K562 (cell line): ENCODE measurements around the gene URB2. TPM values are rescaled to one million over a fixed set of nuclear protein-coding genes. Genes with fewer than 3 reads are reported as not detected.

Source experiments
- ATAC-seq: fragments of 200-7000 bp; cut with Tn5 transposase; 3 replicates; pipeline ENCODE4 v1.9.1; 2020; ENCODE audit warnings: moderate library complexity
- BruUV-seq: library from RNA; stranded (reverse); fragments of 400-500 nt; replicated peaks from 2 replicates; lab custom pipeline; 2021; lab: Mats Ljungman, UMichigan
- CTCF ChIA-PET: fragments of 300-600 bp; formaldehyde crosslinking; extraction: SDS; loops from one replicate; lab custom pipeline; 2021; ENCODE audit warnings: low intra/inter-chr PET ratio; lab: Yijun Ruan, JAX
- POLR2A ChIA-PET: fragments of 300-600, 350-650 bp; sonication (Branson Sonifier 250); formaldehyde crosslinking; extraction: SDS; loops from one replicate; lab custom pipeline; 2021; ENCODE audit warnings: antibody characterized with exemption, inconsistent platforms; lab: Yijun Ruan, JAX
- DNase-seq, 4 experiments: peaks; one replicate each; pipeline versions ENCODE4 v3.0.0 to v3.0.0-alpha.2; 2011 to 2018; ENCODE audit warnings: low spot score in 3 of 4, mixed read lengths in 3 of 4; ENCODE audit errors: extremely low read depth in 1 of 4
- FAIRE-seq: peaks from 2 replicates; lab custom pipeline; 2011; peaks lifted over from hg19 to GRCh38; lab: Jason Lieb, UNC
- H2AFZ ChIP-seq: 2 replicates; pipeline ENCODE4 v1.6.0; 2011; ENCODE audit warnings: low read depth, low read length, control low read depth, inconsistent platforms
- H3K27ac ChIP-seq: fragments of 200-600 bp; 3 replicates; pipeline ENCODE4 v1.8.0; 2011; ENCODE audit warnings: low read depth, mild to moderate bottlenecking, control low read depth, inconsistent platforms, low read length, moderate library complexity, mixed read lengths; ENCODE audit errors: extremely low read depth
- H3K27me3 ChIP-seq, 2 experiments: fragments of 300-600 bp in 1 of 2; 2 replicates in 1 of 2; 3 replicates in 1 of 2; pipeline versions ENCODE4 v1.6.0 to v1.8.0; 2011; ENCODE audit warnings: inconsistent platforms in 2 of 2, low read length in 2 of 2, mild to moderate bottlenecking in 1 of 2, mixed read lengths in 1 of 2, moderate library complexity in 1 of 2; ENCODE audit not compliant: control insufficient read depth in 2 of 2, insufficient read depth in 2 of 2
- H3K36me3 ChIP-seq: fragments of 300-600 bp; 3 replicates; pipeline ENCODE4 v1.8.0; 2011; ENCODE audit warnings: mild to moderate bottlenecking, low read length, inconsistent platforms; ENCODE audit not compliant: control insufficient read depth, insufficient read depth
- H3K4me1 ChIP-seq, 2 experiments: fragments of 200-600 bp in 1 of 2; replicated peaks in 1 of 2; 2 replicates in 1 of 2; 3 replicates in 1 of 2; pipeline versions ENCODE4 v1.5.1 to v1.8.0; 2011; ENCODE audit warnings: inconsistent platforms in 2 of 2, low read length in 2 of 2, mild to moderate bottlenecking in 1 of 2, mixed read lengths in 1 of 2, moderate library complexity in 1 of 2; ENCODE audit not compliant: control insufficient read depth in 2 of 2, insufficient read depth in 2 of 2
- H3K4me2 ChIP-seq: 2 replicates; pipeline ENCODE4 v1.6.1; 2011; ENCODE audit warnings: low read length, control low read depth, inconsistent platforms, mixed read lengths; ENCODE audit not compliant: insufficient read depth
- H3K4me3 ChIP-seq: fragments of 200-600 bp; sonication (generic), shearing (Covaris generic); 2 replicates; pipeline ENCODE4 v1.5.1; 2016; ENCODE audit warnings: control low read depth, inconsistent platforms
- H3K79me2 ChIP-seq: fragments of 200-600 bp; 3 replicates; pipeline ENCODE4 v1.8.0; 2011; ENCODE audit warnings: low read length, inconsistent platforms; ENCODE audit not compliant: control insufficient read depth, insufficient read depth
- H3K9ac ChIP-seq, 2 experiments: 2 replicates each; pipeline versions ENCODE4 v1.6.0 to v1.6.1; 2011; ENCODE audit warnings: low read depth in 2 of 2, low read length in 2 of 2, control low read depth in 1 of 2, inconsistent platforms in 1 of 2, mild to moderate bottlenecking in 1 of 2, mixed read lengths in 1 of 2; ENCODE audit not compliant: insufficient read depth in 1 of 2
- H3K9me1 ChIP-seq: one replicate; pipeline ENCODE4 v1.6.0; 2011; ENCODE audit warnings: inconsistent platforms, mild to moderate bottlenecking, low read length, moderate library complexity; ENCODE audit not compliant: control insufficient read depth, insufficient read depth
- H3K9me3 ChIP-seq: replicated peaks from 2 replicates; pipeline ENCODE4 v1.5.1; 2011; ENCODE audit warnings: low read depth, low read length, inconsistent platforms; ENCODE audit not compliant: control insufficient read depth, insufficient read depth
- H4K20me1 ChIP-seq: replicated peaks from 2 replicates; pipeline ENCODE4 v1.6.1; 2011; ENCODE audit warnings: low read length, inconsistent platforms, mixed read lengths; ENCODE audit not compliant: control insufficient read depth, insufficient read depth
- BDP1 ChIP-seq: IDR thresholded peaks from 3 replicates; pipeline ENCODE4 v1.6.1; 2011; ENCODE audit not compliant: insufficient read length, insufficient read depth
- ELF2 ChIP-seq: fragments of 250-450 bp; sonication (Bioruptor Pico); IDR thresholded peaks from 2 replicates; pipeline ENCODE4 v1.5.0; 2021; ENCODE audit warnings: mild to moderate bottlenecking
- MEF2A ChIP-seq: IDR thresholded peaks from 2 replicates; pipeline ENCODE4 v1.6.1; 2011; ENCODE audit warnings: low read depth, mild to moderate bottlenecking, low read length, moderate library complexity; ENCODE audit not compliant: control insufficient read depth
- PPARD ChIP-seq: fragments of 250-450 bp; sonication (Bioruptor Pico); IDR thresholded peaks from 2 replicates; pipeline ENCODE4 v1.8.0; 2022; ENCODE audit warnings: inconsistent platforms, mild to moderate bottlenecking, moderate library complexity
- WGBS: fragments of 100-300 bp; shearing (Covaris generic); methylation state at CpG from one replicate; pipeline ENCODE4 v1.1.6; 2016; ENCODE audit warnings: low coverage, mixed read lengths; ENCODE audit not compliant: insufficient coverage; ENCODE audit errors: missing lambda C conversion rate; 5-methylcytosine and 5-hydroxymethylcytosine counted together
- in situ Hi-C: fragments of 300-500 bp; cut with MboI; formaldehyde crosslinking; loops from 4 replicates; pipeline ENCODE4 v1.15.0; 2018; ENCODE audit warnings: inconsistent platforms, mixed read lengths
- intact Hi-C: fragments of 100-400 bp; cut with micrococcal nuclease; formaldehyde crosslinking; loops from 2 replicates; pipeline ENCODE4 v1.14.2; 2022
- polyA plus RNA-seq, 8 experiments: library from polyadenylated mRNA; depleted of rRNA in 4 of 8; stranded (reverse) in 5 of 8; unstranded in 3 of 8; fragments of >200 nt; fragmentation: Nextera tagmentation in 2 of 8; fragmentation: Illumina TruSeq in 1 of 8; extraction: Ambion mirVana in 2 of 8; extraction: Trizol in 1 of 8; gene quantifications; 2 replicates each; pipeline versions ENCODE4 v1.2.1 to v1.2.3, GENCODE V29; 2011 to 2014; ENCODE audit warnings: inconsistent platforms in 1 of 8, missing spikeins in 1 of 8
- total RNA-seq, 7 experiments: library from RNA; depleted of rRNA in 6 of 7; stranded (reverse); fragments of >200 nt in 6 of 7; fragmentation: Illumina TruSeq in 2 of 7; extraction: Trizol in 2 of 7; gene quantifications; 2 replicates each; pipeline versions ENCODE4 v1.2.1 to v1.2.3, GENCODE V29; 2011 to 2021; ENCODE audit warnings: low replicate concordance in 1 of 7
- TF ChIP-seq, protein P1 (sequence below): sonication (generic); formaldehyde crosslinking; IDR thresholded peaks from 2 replicates; pipeline ENCODE4 v1.8.0; 2023; ENCODE audit warnings: missing genetic modification reagents, mild to moderate bottlenecking, borderline replicate concordance
- TF ChIP-seq, protein P2 (sequence below), 2 experiments: fragments of 450-650 bp; formaldehyde crosslinking in 1 of 2; IDR thresholded peaks; 2 replicates each; pipeline versions ENCODE4 v1.4.0 to v1.6.1; 2014 to 2020; ENCODE audit warnings: mild to moderate bottlenecking in 2 of 2, borderline replicate concordance in 1 of 2, low read depth in 1 of 2
- TF ChIP-seq, protein P3 (sequence below): fragments of 450-650 bp; IDR thresholded peaks from 2 replicates; pipeline ENCODE4 v1.6.1; 2016; ENCODE audit warnings: low read depth, mild to moderate bottlenecking, moderate library complexity

Gene URB2
- total and polyA plus RNA-seq, 9 of the 15 experiments (the other 6 are each of a cell fraction or from before 2014, with no cell fraction given), result 2.8 to 28.3 (median 19.0) TPM

DNA sequence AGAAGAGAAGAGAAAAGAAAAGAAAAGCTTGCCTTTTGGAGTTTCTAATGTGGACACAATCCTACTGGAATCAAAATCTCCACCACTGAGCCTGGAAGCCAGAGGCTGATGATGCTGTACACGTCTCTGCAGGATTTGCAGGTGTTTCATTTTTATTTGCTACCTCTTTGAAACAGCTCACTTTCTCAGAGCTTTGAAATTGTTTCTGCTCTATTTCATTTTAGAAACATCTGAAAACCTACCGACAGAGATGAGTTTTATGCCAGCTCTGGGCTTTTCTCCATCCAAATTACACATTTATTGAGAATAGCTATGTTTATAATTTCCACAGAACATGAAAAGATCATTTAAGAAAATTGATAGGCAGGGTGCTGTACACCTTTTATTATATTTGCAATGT lies 46.2 kb downstream of the URB2 start:
- H3K27ac ChIP-seq, result no peak overlapping the region
- no peaks in the 10 kb centered on the region for H4K20me1 ChIP-seq
- ChIA-PET POLR2A (interaction anchor here (1.4 to 2.0 kb wide), 2 partner anchors 14 to 44 kb away, joined by 3 to 9 read pairs; no protein-coding TSS in a partner anchor), CTCF (no interaction called here)
- no peaks in the 10 kb centered on the region for H3K79me2 ChIP-seq
- H3K4me2 ChIP-seq, result no peak overlapping the region
- H3K4me1 ChIP-seq, result no peaks in the 10 kb centered on the region
- intact Hi-C loops, result loop anchor here (2.0 kb wide), 1 partner anchor 15 kb away; no protein-coding TSS in a partner anchor
- no peak for FAIRE-seq
- no peak overlapping the region for H3K4me3 ChIP-seq
- BruUV-seq, result no TSS peak
- WGBS, result 30% methylated on average over 2 of the region's 2 CpGs
- no peak overlapping the region for H3K9ac ChIP-seq
- H2AFZ ChIP-seq, result no peak overlapping the region
- H3K27me3 ChIP-seq, result no peaks in the 10 kb centered on the region
- no peak for ATAC-seq
- H3K36me3 ChIP-seq, result no peaks in the 10 kb centered on the region; the same call in 2 of the 3 replicates
- no peaks in the 10 kb centered on the region for H3K9me1 ChIP-seq
- H3K9me3 ChIP-seq, result no peaks in the 10 kb centered on the region
- in situ Hi-C loops, result no loop called here
- DNase-seq, result peak in 1 of 4 experiments; percentile 1
- TF ChIP-seq PPARD (CRISPR knock-in tag) (no peak), ELF2 (no peak), BDP1 (no peak), MEF2A (no peak)
- TF ChIP-seq, protein P1, sequence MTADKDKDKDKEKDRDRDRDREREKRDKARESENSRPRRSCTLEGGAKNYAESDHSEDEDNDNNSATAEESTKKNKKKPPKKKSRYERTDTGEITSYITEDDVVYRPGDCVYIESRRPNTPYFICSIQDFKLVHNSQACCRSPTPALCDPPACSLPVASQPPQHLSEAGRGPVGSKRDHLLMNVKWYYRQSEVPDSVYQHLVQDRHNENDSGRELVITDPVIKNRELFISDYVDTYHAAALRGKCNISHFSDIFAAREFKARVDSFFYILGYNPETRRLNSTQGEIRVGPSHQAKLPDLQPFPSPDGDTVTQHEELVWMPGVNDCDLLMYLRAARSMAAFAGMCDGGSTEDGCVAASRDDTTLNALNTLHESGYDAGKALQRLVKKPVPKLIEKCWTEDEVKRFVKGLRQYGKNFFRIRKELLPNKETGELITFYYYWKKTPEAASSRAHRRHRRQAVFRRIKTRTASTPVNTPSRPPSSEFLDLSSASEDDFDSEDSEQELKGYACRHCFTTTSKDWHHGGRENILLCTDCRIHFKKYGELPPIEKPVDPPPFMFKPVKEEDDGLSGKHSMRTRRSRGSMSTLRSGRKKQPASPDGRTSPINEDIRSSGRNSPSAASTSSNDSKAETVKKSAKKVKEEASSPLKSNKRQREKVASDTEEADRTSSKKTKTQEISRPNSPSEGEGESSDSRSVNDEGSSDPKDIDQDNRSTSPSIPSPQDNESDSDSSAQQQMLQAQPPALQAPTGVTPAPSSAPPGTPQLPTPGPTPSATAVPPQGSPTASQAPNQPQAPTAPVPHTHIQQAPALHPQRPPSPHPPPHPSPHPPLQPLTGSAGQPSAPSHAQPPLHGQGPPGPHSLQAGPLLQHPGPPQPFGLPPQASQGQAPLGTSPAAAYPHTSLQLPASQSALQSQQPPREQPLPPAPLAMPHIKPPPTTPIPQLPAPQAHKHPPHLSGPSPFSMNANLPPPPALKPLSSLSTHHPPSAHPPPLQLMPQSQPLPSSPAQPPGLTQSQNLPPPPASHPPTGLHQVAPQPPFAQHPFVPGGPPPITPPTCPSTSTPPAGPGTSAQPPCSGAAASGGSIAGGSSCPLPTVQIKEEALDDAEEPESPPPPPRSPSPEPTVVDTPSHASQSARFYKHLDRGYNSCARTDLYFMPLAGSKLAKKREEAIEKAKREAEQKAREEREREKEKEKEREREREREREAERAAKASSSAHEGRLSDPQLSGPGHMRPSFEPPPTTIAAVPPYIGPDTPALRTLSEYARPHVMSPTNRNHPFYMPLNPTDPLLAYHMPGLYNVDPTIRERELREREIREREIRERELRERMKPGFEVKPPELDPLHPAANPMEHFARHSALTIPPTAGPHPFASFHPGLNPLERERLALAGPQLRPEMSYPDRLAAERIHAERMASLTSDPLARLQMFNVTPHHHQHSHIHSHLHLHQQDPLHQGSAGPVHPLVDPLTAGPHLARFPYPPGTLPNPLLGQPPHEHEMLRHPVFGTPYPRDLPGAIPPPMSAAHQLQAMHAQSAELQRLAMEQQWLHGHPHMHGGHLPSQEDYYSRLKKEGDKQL (CRISPR knock-in tag), result no peak
- TF ChIP-seq, protein P2, sequence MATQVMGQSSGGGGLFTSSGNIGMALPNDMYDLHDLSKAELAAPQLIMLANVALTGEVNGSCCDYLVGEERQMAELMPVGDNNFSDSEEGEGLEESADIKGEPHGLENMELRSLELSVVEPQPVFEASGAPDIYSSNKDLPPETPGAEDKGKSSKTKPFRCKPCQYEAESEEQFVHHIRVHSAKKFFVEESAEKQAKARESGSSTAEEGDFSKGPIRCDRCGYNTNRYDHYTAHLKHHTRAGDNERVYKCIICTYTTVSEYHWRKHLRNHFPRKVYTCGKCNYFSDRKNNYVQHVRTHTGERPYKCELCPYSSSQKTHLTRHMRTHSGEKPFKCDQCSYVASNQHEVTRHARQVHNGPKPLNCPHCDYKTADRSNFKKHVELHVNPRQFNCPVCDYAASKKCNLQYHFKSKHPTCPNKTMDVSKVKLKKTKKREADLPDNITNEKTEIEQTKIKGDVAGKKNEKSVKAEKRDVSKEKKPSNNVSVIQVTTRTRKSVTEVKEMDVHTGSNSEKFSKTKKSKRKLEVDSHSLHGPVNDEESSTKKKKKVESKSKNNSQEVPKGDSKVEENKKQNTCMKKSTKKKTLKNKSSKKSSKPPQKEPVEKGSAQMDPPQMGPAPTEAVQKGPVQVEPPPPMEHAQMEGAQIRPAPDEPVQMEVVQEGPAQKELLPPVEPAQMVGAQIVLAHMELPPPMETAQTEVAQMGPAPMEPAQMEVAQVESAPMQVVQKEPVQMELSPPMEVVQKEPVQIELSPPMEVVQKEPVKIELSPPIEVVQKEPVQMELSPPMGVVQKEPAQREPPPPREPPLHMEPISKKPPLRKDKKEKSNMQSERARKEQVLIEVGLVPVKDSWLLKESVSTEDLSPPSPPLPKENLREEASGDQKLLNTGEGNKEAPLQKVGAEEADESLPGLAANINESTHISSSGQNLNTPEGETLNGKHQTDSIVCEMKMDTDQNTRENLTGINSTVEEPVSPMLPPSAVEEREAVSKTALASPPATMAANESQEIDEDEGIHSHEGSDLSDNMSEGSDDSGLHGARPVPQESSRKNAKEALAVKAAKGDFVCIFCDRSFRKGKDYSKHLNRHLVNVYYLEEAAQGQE (IDR thresholded peaks at IDR 0.05; ENCODE audit: borderline replicate concordance), result no peak
- TF ChIP-seq, protein P2 (CRISPR knock-in tag; IDR thresholded peaks at IDR 0.05; ENCODE audit: low read depth), result no peak
- TF ChIP-seq, protein P3, sequence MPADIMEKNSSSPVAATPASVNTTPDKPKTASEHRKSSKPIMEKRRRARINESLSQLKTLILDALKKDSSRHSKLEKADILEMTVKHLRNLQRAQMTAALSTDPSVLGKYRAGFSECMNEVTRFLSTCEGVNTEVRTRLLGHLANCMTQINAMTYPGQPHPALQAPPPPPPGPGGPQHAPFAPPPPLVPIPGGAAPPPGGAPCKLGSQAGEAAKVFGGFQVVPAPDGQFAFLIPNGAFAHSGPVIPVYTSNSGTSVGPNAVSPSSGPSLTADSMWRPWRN, result no peak
